Measurements from ENCODE around the gene NRAP. TPM values are rescaled to one million over a fixed set of nuclear protein-coding genes. Genes with fewer than 3 reads are reported as not detected.
A peak's percentile ranks its signal among the peaks of the same experiment; 100 is the strongest.

Gene NRAP
- polyA plus RNA-seq, 3 donors = 0.03 to 0.04 (median 0.04) TPM

- no peak for DNase-seq
Measured at GRCh38 chr10:113641702-113642101, 22.1 kb downstream of the NRAP start.

GRCh38 chr10:113639966-113640365 is 23.9 kb downstream of the NRAP start:
- no peak for DNase-seq

DNA sequence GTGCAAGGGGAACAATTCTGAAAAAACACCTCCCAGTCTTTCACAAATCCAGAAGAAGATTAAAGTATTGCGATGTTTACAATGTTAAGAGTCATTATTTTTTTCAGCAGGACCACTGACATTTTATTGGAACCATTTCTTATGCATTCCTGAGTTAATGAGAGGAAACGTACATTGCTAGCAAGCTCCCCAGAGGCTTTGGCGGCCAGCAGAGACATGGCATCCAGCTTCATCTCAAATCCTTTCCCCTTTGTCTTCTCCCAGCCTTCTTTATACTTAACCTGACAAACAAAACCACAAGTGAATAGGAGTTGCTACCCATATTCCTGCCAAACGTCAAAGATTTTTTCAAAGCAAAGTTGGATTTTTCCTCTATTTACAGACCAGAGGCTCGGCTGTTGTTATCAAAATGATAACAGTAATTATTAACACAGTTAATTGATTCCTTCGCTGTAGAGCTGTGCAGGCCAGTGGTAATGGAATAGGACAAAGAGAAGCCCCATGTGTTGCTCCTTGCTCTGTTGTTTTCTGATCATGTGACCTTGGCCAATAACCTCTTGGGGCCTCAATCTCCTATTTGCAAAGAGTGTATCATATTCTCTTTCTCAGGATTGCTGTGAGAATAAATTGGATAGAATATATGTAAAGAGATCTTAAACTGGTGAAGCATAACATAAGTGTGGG is 32.0 kb downstream of the NRAP start:
- peak; percentile 31 for DNase-seq

- DNase-seq = no peak
Measured at GRCh38 chr10:113630929-113631533, 32.8 kb downstream of the NRAP start.

- no peak for DNase-seq
Measured at GRCh38 chr10:113628607-113629153, 35.2 kb downstream of the NRAP start.

GRCh38 chr10:113627836-113628235 is 36.0 kb downstream of the NRAP start:
- DNase-seq = no peak

DNA sequence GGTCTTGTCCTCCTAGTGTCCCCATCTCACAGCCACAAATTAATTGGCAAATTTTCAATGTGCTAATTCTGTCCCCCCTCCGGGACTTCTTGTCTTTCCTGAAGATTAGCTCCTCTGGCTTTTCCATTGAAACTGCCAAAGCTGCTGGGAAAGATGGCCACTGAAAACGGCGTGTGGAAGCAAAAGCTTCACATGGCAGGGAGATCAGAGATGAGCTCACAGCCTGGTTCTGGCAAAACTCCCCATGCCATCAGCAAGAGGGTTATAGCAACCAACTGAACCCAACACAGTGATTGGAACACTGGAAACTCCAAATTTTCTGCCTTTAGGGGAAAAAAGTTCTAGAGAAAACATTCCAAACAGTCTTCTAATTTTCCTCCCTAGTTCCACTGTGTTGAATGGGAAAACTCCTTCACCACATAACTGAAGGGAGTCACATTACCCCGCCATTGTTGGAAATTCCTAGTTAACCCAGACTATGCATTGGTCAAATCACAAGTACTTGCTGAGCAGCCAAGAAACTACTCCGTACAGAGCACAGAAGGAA is 37.0 kb downstream of the NRAP start:
- no peak for DNase-seq

GRCh38 chr10:113625461-113626186 is 38.2 kb downstream of the NRAP start:
- no peak for DNase-seq

DNA sequence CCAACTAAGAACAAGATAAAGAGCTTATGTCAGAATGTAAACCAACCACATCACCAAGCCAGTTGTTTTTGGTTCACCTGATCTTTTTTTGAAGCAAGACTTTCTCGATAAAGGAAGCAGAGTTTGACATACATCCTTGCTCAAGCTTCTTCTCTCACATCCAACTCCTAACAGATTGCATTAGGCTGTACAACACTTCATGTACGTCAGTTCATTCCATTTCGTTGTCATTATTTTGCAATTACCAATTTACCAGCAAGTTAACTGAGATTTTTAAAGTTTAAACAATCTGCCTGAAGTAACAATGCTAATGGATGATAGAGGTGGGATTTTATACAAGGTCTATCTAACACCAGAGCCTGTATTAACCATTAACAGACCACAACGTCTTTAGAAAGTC is 41.0 kb downstream of the NRAP start:
- DNase-seq = no peak

DNA sequence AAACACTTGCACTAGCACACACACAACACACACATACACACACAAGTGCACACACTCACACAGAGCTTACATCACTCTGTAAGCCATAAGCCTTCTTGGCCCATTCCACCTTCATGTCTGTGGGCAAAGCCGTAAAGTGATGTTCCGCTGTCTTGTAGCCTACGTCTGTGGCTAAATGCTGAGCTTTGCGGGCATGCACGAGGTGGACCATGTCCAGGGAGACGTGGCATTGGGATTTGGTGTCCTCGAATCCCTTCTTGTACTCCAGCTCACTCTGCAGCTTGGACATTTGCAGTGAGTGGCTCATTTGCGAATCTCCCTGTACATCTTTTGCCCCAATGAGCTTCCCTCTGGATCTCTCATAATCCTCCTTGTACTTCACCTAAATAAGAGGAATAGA is 42.0 kb downstream of the NRAP start:
- DNase-seq = no peak

DNA sequence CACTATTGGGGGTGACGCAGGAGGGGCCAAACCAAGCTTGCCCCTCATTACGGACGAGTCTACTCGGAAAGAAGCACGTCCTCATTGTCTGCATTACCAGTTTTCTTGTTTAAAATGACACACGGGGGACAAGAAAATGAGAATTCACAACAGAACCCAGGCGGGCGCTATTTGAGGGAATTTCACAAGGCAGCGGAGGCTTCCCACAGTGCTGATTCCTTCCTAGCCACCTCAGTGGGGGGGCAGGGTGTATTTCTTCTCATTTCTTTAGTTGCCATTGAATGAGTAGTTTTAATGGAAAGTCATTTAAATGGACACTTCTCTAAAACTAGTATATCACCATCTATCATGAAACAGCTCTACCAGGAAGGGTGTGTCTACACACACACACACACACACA is 42.9 kb downstream of the NRAP start:
- no peak for DNase-seq

DNA sequence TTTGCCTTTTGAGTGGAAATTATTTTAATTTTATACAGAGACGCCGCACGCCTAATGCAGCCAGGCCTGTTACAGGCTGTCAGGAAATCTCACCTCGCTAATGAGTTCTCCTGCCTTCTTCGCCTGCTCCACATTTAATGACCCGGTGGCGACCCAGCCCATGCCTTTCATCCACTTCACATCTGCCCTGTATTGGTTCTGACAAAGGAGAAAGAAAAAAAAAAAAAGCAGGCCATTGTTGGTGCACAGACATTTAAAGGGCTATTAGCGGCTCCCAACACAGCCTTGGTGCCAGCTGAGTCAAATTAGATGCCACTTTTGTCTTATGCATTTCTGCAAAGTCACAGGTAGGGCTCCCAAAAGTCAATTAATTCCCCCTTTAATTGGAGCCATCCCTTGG is 43.3 kb downstream of the NRAP start:
- no peak for DNase-seq

DNA sequence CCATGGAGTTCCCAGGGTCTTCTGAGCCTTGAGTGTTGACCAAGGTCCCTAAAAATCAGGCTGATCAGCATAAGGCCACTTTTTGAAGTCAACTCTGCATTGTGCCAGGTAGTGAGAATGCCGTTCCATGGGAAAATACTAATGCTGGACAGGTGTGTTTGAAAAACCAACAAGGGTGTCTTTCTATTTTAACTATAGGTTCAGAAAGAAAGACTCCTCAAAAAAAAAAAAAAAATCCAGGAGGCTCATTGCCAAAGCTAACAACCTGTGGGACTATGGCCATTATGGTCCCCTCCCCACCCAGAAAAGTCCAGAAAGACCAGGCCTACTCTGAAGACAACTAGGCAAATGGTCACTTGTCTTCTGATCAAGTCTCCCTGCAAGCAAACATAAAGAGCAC is 44.4 kb downstream of the NRAP start:
- DNase-seq = no peak

DNA sequence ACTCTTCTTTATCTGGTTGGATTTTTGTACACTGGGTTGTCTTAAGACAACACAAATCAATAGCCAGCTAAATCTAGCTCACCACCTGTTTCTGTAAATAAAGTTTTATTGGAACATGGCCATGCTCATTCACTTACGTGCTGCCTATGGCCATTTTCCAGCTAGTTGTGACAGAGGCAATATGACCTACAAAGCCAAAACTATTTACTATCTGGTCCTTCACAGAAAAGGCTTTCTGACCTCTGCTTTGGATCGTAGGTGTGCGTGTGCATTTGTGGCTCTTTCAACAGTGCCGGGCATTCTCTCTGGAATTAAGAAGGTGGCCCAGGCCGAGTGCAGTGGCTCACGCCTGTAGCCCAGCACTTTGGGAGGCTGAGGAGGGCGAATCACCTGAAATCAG is 45.5 kb downstream of the NRAP start:
- no peak for DNase-seq

DNA sequence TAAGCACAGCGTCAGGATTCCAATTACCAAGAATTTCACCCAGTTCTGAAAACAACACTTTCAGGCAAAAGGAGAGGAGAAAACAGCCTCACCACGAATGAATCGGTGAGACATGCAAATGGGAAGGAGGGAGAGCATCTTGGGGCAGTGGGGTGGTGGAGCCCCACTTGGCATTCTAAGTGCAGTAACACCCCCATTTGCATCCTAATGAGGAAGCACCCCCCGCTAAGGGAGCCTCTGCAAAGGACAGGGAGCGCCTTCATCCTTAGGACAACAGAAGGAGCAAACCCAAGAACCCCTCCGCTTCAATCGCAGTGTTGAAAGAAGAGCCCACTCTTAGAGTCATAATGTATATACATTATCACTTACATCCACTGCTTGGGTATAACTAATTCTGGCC is 46.8 kb downstream of the NRAP start:
- no peak for DNase-seq

- no peak for DNase-seq
Measured at GRCh38 chr10:113616244-113617074, 47.4 kb downstream of the NRAP start.

GRCh38 chr10:113613977-113614690 is 49.7 kb downstream of the NRAP start:
- no peak for DNase-seq

- no peak for DNase-seq
Measured at GRCh38 chr10:113613427-113613826, 50.4 kb downstream of the NRAP start.

DNA sequence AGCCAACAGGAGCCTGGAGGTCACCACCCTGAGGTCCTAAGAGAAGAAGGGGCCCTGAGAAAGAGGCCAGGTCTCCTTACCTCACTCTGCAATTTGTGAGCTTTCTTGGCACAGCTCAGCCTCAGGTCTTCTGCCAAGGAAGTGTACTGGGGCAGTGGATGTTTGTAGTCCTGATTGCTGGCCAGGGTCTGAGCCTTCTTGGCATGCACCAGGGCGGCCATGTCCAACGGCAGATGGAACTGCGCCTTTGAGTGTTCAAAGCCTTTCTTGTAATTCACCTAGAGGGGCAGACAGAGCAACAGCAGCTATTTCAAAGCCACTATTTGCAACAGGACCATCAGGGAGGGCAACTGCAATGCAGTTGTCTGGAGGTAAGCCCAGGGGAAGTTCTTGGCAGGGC is 51.7 kb downstream of the NRAP start:
- DNase-seq = no peak

DNA sequence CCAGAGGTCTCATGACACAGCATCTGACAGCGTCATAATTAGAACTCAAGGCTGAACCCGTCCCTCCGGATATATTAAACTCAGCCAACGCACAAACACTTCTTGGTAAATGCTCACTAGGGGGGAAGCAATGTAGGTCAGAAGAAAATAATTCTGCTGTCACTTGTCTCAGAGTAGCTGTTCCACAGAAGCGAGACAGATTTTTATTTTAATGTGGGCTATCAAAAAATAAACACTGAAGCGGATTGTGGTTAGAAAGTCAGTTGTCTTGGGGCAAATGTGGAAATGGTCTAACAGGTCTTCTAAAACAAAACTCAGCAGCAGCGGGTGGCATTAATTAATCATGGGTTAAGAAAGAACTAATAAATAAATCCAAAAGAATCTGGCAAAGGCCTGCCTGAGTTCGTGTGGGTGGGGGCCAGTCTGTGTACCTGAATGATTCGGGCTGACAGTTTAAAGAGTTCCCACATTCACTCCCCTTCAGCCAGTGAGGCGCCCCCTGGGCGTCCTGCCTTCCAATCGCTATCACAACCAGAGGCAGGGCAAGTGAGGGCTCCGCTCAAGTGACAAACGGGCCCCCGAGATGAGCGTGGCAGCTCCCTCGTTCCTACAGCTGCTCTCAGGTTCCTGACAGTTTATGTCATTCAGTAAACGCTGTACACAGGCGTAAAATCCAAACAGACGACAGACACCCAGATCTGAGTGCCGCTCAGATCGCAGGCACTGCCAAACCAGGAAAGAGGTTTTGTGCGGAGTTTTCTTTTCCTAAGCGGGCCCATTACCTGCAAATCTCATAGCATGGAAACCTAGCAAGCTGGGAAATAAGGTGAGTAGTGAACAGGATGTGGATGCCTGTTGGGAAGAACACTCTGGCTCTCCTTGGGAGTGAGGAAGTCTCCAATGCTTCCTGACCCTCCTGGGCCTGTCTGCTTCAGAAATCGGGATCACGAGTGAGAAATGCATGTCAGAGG is 52.9 kb downstream of the NRAP start:
- DNase-seq = no peak
